SK-MEL-5 (cell line): ENCODE results near the gene APOO. TPM values are rescaled to one million over a fixed set of nuclear protein-coding genes. Genes with fewer than 3 reads are reported as not detected.

Experiments
- DNase-seq: peaks from one replicate; pipeline ENCODE4 v3.0.0-alpha.2; 2016; ENCODE audit warnings: low read depth, low spot score
- in situ Hi-C: cut with HindIII; loops from 2 replicates; pipeline ENCODE4 v1.10.0; 2016; ENCODE audit warnings: low sequenced_read_pairs, high pct_unique_total_duplicates, low pct_unique_long_range_greater_than_20kb
- polyA plus RNA-seq, 2 experiments: library from polyadenylated mRNA; depleted of rRNA; stranded (reverse); fragments of >200 nt; gene quantifications; 2 replicates each; pipeline ENCODE4 v1.2.3, GENCODE V29; 2015
- total RNA-seq: library from RNA; depleted of rRNA; stranded (reverse); fragments of >200 nt; shearing (Covaris generic); gene quantifications from 2 replicates; pipeline ENCODE4 v1.2.3, GENCODE V29; 2014; rRNA removed

APOO gene
- total RNA-seq: 38.6 and 52.6 TPM in 2 replicates
- 45.4 and 51.3 TPM in 2 replicates for polyA plus RNA-seq (2015; cell fraction: cytosol; rRNA removed)
- polyA plus RNA-seq (2015; cell fraction: nucleus; rRNA removed): 16.4 and 27.4 TPM in 2 replicates

- peak; percentile 91 for DNase-seq
- in situ Hi-C loops: no loop called here
Observed at GRCh38 chrX:23907498-23908218, at the start of gene APOO, which contains the start of gene CXorf58. APOO (minus strand) TSS chrX:23907938; CDS start chrX:23907702, 236 bp downstream. CXorf58 (plus strand) TSS chrX:23908006; CDS start chrX:23910303, 2,297 bp downstream.

GRCh38 chrX:23954396-23954795, 46.7 kb upstream of the APOO start:
- in situ Hi-C loops: no loop called here

GRCh38 chrX:23953908-23954269, 46.2 kb upstream of the APOO start:
- in situ Hi-C loops: no loop called here
- peak; percentile 4 for DNase-seq

More at GRCh38 chrX:23954396-23954795, 46.7 kb upstream of the APOO start:
- DNase-seq: no peak

- in situ Hi-C loops: no loop called here
- peak; percentile 63 for DNase-seq
Observed at GRCh38 chrX:23952984-23953907, 45.5 kb upstream of the APOO start.

- no peak for DNase-seq
- in situ Hi-C loops: no loop called here
Observed at GRCh38 chrX:23952391-23952790, 44.7 kb upstream of the APOO start.

- in situ Hi-C loops: no loop called here
- no peak for DNase-seq
Observed at GRCh38 chrX:23945206-23945605, 37.5 kb upstream of the APOO start.

- DNase-seq: no peak
- in situ Hi-C loops: no loop called here
Observed at GRCh38 chrX:23944234-23944633, 36.5 kb upstream of the APOO start.

GRCh38 chrX:23939203-23939602, 31.5 kb upstream of the APOO start:
- DNase-seq: no peak
- in situ Hi-C loops: no loop called here

- in situ Hi-C loops: no loop called here
- no peak for DNase-seq
Observed at GRCh38 chrX:23938690-23939089, 31.0 kb upstream of the APOO start.

- in situ Hi-C loops: no loop called here
Observed at GRCh38 chrX:23937100-23937499, 29.4 kb upstream of the APOO start.

GRCh38 chrX:23936180-23936579, 28.4 kb upstream of the APOO start:
- in situ Hi-C loops: no loop called here
- DNase-seq: no peak

More at GRCh38 chrX:23937100-23937499, 29.4 kb upstream of the APOO start:
- DNase-seq: peak; percentile 29

- in situ Hi-C loops: no loop called here
- DNase-seq: no peak
Observed at GRCh38 chrX:23935106-23935505, 27.4 kb upstream of the APOO start.

- in situ Hi-C loops: no loop called here
Observed at GRCh38 chrX:23932046-23932445, 24.3 kb upstream of the APOO start.

GRCh38 chrX:23930894-23931604, 23.3 kb upstream of the APOO start:
- in situ Hi-C loops: no loop called here
- DNase-seq: no peak

More at GRCh38 chrX:23932046-23932445, 24.3 kb upstream of the APOO start:
- no peak for DNase-seq

- DNase-seq: no peak
- in situ Hi-C loops: no loop called here
Observed at GRCh38 chrX:23926015-23926414, 18.3 kb upstream of the APOO start.

- peak; percentile 22 for DNase-seq
- in situ Hi-C loops: no loop called here
Observed at GRCh38 chrX:23919706-23920320, 12.1 kb upstream of the APOO start.

- in situ Hi-C loops: no loop called here
- DNase-seq: no peak
Observed at GRCh38 chrX:23919148-23919547, 11.4 kb upstream of the APOO start.
